ENCODE measurements around the gene PTPN11. TPM values are rescaled to one million over a fixed set of nuclear protein-coding genes. Genes with fewer than 3 reads are reported as not detected.

The PTPN11 gene
- 100 to 1,000 TPM; 172 to 192 (median 185) TPM for total RNA-seq
- 100 to 1,000 TPM in 1 of 3 donors, 10 to 100 TPM in 2; 43.8 to 138 (median 46.2) TPM for polyA plus RNA-seq
- long read RNA-seq, donor 1, full-length matches to known transcripts = 86 of 154 reads
- long read RNA-seq, donor 1, partial matches to known transcripts = 40 of 154 reads
- long read RNA-seq, donor 1, other reads (novel, unspliced or antisense) = 28 of 154 reads
- long read RNA-seq, donor 2, full-length matches to known transcripts = 103 of 217 reads
- long read RNA-seq, donor 2, partial matches to known transcripts = 25 of 217 reads
- long read RNA-seq, donor 2, other reads (novel, unspliced or antisense) = 89 of 217 reads

GRCh38 chr12:112418608-112419296 lies at the start of gene PTPN11:
Gene PTPN11, plus strand, starts transcription at chr12:112418947. Its CDS starts 165 bp downstream, at chr12:112419112.
- Histone ChIP-seq H3K36me3 (ENCODE audit: insufficient read depth in 1 of 2, low read depth in 1 of 2) (no peaks in the 10 kb centered on the region), H3K27ac (peak within 1 kb of the TSS; percentile 100), H3K4me1 (peaks cover 46% of the 10 kb centered on the region), H3K27me3 (ENCODE audit: insufficient read depth in 3 of 3, low read length in 2 of 3) (no peaks in the 10 kb centered on the region), H3K4me3 (peak within 1 kb of the TSS; percentile 99), H3K9me3 (no peaks in the 10 kb centered on the region)
- DNase-seq = peak; percentile 91 to 94
- peak; percentile 88 to 90 (median 88) for ATAC-seq
- peak; percentile 56 for TF ChIP-seq CTCF (IDR thresholded peaks at IDR 0.05)
- intact Hi-C loops (cut with DNase I) = no loop called here
- 0 to 1% (median 0%) methylated on average over 39 to 89 of the region's 89 CpGs for WGBS, 3 donors

GRCh38 chr12:112370199-112370598 lies 48.5 kb upstream of the PTPN11 start:
- DNase-seq (no peak), ATAC-seq (no peak)
- WGBS, 3 donors = 33 to 44% (median 39%) methylated on average over 1 of the region's 1 CpG
- Histone ChIP-seq H3K4me1 (peaks cover 18% of the 10 kb centered on the region), H3K9me3 (no peaks in the 10 kb centered on the region), H3K27ac (no peak overlapping the region), H3K36me3 (ENCODE audit: insufficient read depth in 1 of 2, low read depth in 1 of 2) (no peaks in the 10 kb centered on the region), H3K27me3 (ENCODE audit: insufficient read depth in 3 of 3, low read length in 2 of 3) (no peaks in the 10 kb centered on the region), H3K4me3 (no peak overlapping the region)
- no peak for TF ChIP-seq CTCF (IDR thresholded peaks at IDR 0.05)
- intact Hi-C loops (cut with DNase I) = no loop called here

GRCh38 chr12:112370868-112371510 lies 47.8 kb upstream of the PTPN11 start:
- no peak for DNase-seq
- no peak for ATAC-seq
- Histone ChIP-seq H3K27ac (no peak overlapping the region), H3K36me3 (ENCODE audit: insufficient read depth in 1 of 2, low read depth in 1 of 2) (no peaks in the 10 kb centered on the region), H3K4me1 (peaks cover 18% of the 10 kb centered on the region), H3K27me3 (ENCODE audit: insufficient read depth in 3 of 3, low read length in 2 of 3) (no peaks in the 10 kb centered on the region), H3K9me3 (no peaks in the 10 kb centered on the region), H3K4me3 (no peak overlapping the region)
- intact Hi-C loops (cut with DNase I) = no loop called here
- 54 to 72% (median 62%) methylated on average over 8 of the region's 8 CpGs for WGBS, 3 donors
- TF ChIP-seq CTCF (IDR thresholded peaks at IDR 0.05) = no peak

GRCh38 chr12:112374166-112374740 lies 44.5 kb upstream of the PTPN11 start:
- intact Hi-C loops (cut with DNase I) = no loop called here
- Histone ChIP-seq H3K27me3 (ENCODE audit: insufficient read depth in 3 of 3, low read length in 2 of 3) (no peaks in the 10 kb centered on the region), H3K27ac (peak overlapping the region; percentile 59), H3K9me3 (no peaks in the 10 kb centered on the region), H3K4me1 (peaks cover 13% of the 10 kb centered on the region), H3K36me3 (ENCODE audit: insufficient read depth in 1 of 2, low read depth in 1 of 2) (no peaks in the 10 kb centered on the region), H3K4me3 (no peak overlapping the region)
- DNase-seq = no peak
- ATAC-seq = peak in 1 of 4 donors; percentile 35
- TF ChIP-seq CTCF (IDR thresholded peaks at IDR 0.05) = no peak
- 63 to 72% (median 67%) methylated on average over 3 of the region's 3 CpGs for WGBS, 3 donors

Measured in psoas muscle (tissue), 8 donors.